Lung (tissue), 12 donors: ENCODE results near the gene KRTAP5-7. TPM values are rescaled to one million over a fixed set of nuclear protein-coding genes. Genes with fewer than 3 reads are reported as not detected.

ENCODE experiments used
- ATAC-seq: fragments of 200-7000 bp; cut with Tn5 transposase; one replicate; pipeline ENCODE4 v1.9.1; 2020; ENCODE audit warnings: moderate number of reproducible peaks; ENCODE audit not compliant: insufficient read depth, low FRiP score
- DNase-seq, 3 donors: peaks; one replicate each; pipeline ENCODE4 v3.0.0-alpha.2; 2013 to 2017
- H3K27ac ChIP-seq, 2 donors: one replicate each; pipeline ENCODE4 v1.5.1; 2013; ENCODE audit warnings: mild to moderate bottlenecking in 2 of 2, moderate library complexity in 2 of 2, control low read depth in 1 of 2, inconsistent platforms in 1 of 2, low read depth in 1 of 2, low read length in 1 of 2
- H3K27me3 ChIP-seq, 3 donors: one replicate each; pipeline ENCODE4 v1.5.1; 2013; ENCODE audit warnings: low read length in 2 of 3; ENCODE audit not compliant: control insufficient read depth in 3 of 3, insufficient read depth in 3 of 3
- H3K36me3 ChIP-seq, 4 donors: one replicate each; pipeline ENCODE4 v1.5.1; 2013; ENCODE audit warnings: low read length in 4 of 4, mild to moderate bottlenecking in 1 of 4, moderate library complexity in 1 of 4; ENCODE audit not compliant: control insufficient read depth in 4 of 4, insufficient read depth in 4 of 4
- H3K4me1 ChIP-seq, 5 donors: one replicate each; pipeline ENCODE4 v1.5.1; 2013; ENCODE audit warnings: low read length in 5 of 5, mild to moderate bottlenecking in 2 of 5, moderate library complexity in 1 of 5; ENCODE audit not compliant: control insufficient read depth in 5 of 5, insufficient read depth in 5 of 5
- H3K4me3 ChIP-seq: one replicate; pipeline ENCODE4 v1.5.1; 2013; ENCODE audit warnings: mild to moderate bottlenecking, control low read depth, moderate library complexity
- H3K9ac ChIP-seq, 2 donors: one replicate each; pipeline ENCODE4 v1.5.1; 2013; ENCODE audit warnings: low read length in 2 of 2, control low read depth in 1 of 2; ENCODE audit not compliant: insufficient read depth in 1 of 2
- H3K9me3 ChIP-seq, 4 donors: one replicate each; pipeline ENCODE4 v1.5.1; 2013; ENCODE audit warnings: low read length in 3 of 4, mild to moderate bottlenecking in 1 of 4, moderate library complexity in 1 of 4; ENCODE audit not compliant: control insufficient read depth in 4 of 4, insufficient read depth in 3 of 4
- WGBS, 2 donors: extraction: QIAGEN DNeasy Blood & Tissue Kit; methylation state at CpG; one replicate each; pipeline ENCODE4 v1.1.7; 2013; 5-methylcytosine and 5-hydroxymethylcytosine counted together
- polyA plus RNA-seq, 2 donors: library from polyadenylated mRNA; stranded (reverse); fragments of 200-250 nt; gene quantifications; one replicate each; pipeline ENCODE4 v1.2.1, GENCODE V29; 2013
- total RNA-seq, 2 donors: library from RNA; depleted of rRNA in 1 of 2; stranded (reverse); fragments of >200 nt in 1 of 2; gene quantifications; one replicate each; pipeline ENCODE4 v1.2.1, GENCODE V29; 2014 to 2021
- TF ChIP-seq, protein P1 (sequence below): IDR thresholded peaks from 2 replicates; pipeline ENCODE4 v1.5.1; 2012; ENCODE audit warnings: mild to moderate bottlenecking; ENCODE audit errors: control extremely low read depth, extremely low read depth
- donor health status: control.
- donor health status: control.
- donor health status: Bipolar disorder and iron deficiency.
- donor health status: healthy.
- donor health status: DM: yes; HTN: yes; CAD: no.

The KRTAP5-7 gene
- total and polyA plus RNA-seq, 4 donors = 0.12 to 0.28 TPM; not detected in 2

DNA sequence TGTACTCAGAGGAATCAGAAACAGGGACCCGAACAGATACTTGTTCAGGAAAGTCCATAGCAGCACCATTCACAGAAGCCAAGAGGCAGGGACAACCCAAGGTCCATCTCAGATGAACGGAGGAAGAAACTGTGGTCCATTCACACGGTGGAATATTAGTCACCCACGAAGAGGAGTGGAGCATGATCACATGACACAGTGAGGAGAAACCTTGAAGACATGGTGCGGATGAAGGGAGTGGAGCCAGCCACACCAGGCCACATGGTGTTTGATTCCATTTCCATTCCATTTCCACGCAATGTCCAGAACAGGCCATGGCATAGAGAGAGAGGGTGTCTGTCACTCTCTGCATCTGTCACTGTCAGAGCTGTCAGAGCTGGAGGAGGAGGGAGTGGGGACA lies 43.4 kb upstream of the KRTAP5-7 start:
- DNase-seq (no peak), ATAC-seq (no peak)
- WGBS, 2 donors = 97% methylated on average over 6 of the region's 6 CpGs
- Histone ChIP-seq H3K4me3 (no peak overlapping the region), H3K9ac (no peak overlapping the region), H3K4me1 (peaks cover 0 to 11% (median 5%) of the 10 kb centered on the region in 5 donors), H3K27ac (no peak overlapping the region), H3K27me3 (no peaks in the 10 kb centered on the region), H3K9me3 (peaks cover 0 to 1% (median 0%) of the 10 kb centered on the region in 4 donors), H3K36me3 (peaks cover 4 to 63% (median 32%) of the 10 kb centered on the region in 4 donors)
- TF ChIP-seq, protein P1, sequence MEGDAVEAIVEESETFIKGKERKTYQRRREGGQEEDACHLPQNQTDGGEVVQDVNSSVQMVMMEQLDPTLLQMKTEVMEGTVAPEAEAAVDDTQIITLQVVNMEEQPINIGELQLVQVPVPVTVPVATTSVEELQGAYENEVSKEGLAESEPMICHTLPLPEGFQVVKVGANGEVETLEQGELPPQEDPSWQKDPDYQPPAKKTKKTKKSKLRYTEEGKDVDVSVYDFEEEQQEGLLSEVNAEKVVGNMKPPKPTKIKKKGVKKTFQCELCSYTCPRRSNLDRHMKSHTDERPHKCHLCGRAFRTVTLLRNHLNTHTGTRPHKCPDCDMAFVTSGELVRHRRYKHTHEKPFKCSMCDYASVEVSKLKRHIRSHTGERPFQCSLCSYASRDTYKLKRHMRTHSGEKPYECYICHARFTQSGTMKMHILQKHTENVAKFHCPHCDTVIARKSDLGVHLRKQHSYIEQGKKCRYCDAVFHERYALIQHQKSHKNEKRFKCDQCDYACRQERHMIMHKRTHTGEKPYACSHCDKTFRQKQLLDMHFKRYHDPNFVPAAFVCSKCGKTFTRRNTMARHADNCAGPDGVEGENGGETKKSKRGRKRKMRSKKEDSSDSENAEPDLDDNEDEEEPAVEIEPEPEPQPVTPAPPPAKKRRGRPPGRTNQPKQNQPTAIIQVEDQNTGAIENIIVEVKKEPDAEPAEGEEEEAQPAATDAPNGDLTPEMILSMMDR = no peak

DNA sequence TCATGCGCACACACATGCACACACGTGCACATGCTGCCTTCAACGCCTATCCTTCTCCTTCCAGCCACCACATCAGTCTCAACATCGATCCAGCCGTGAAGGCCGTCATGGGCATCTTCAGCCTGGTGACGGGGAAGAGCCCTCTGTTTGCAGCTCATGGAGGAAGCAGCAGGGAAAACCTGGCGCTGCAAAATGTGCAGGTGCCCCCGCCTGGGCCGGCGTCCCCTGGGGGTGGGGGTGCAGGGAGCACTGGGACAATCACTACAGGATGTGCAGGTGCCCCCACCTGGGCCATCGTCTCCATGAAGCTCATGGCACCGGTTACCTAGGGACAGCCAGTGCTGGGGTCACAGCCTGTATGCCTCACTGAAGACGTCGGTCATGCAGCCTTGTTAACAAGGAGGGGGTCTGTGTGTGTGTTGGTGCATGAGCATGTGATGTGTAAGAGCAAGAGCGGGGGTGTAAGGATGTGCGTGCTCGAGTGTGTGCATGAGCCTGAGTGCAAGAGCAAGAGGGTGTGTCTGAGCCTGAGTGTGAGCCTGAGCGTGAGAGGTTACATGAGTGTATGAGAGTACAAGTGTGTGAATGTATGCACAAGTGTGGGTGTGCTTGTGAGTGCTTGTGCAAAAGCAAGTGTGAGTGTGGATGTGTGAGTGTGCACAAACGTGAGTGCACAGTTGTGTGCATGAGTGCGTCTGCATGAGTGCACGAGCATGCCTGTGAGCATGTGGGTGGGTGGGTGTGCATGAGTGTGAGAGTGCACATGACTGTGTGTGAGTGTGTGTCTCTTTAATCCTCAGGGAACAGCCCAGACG lies 42.6 kb upstream of the KRTAP5-7 start:
- H3K4me3 ChIP-seq = no peak overlapping the region
- no peaks in the 10 kb centered on the region for H3K27me3 ChIP-seq
- no peak overlapping the region for H3K27ac ChIP-seq
- no peak for ATAC-seq
- peaks cover 0 to 1% (median 0%) of the 10 kb centered on the region in 4 donors for H3K9me3 ChIP-seq
- peaks cover 0 to 19% (median 10%) of the 10 kb centered on the region in 5 donors for H3K4me1 ChIP-seq
- WGBS, 2 donors = 95 to 96% methylated on average over 23 of the region's 23 CpGs
- H3K9ac ChIP-seq = no peak overlapping the region
- peaks cover 3 to 63% (median 31%) of the 10 kb centered on the region in 4 donors for H3K36me3 ChIP-seq
- TF ChIP-seq, protein P1 = no peak
- no peak for DNase-seq

DNA sequence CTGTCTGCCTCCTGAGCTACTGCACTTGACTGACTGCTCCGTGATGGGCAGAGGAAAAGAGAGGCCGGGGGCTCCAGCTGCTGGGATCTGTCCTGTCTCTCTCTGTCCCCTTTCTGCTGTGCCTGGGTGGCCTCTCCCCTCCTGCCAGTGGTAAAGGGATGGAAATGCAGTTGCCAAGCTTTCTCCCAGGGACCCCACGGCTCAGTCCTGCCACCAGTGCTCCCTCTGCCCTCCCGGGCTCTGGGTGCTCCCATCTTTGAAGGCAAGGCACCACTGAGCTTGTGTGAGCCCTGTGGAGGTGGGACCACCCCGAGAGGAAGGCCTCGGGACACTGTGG lies 42.0 kb upstream of the KRTAP5-7 start:
- WGBS, 2 donors = 95 to 97% methylated on average over 6 of the region's 6 CpGs
- Histone ChIP-seq H3K27me3 (no peaks in the 10 kb centered on the region), H3K4me1 (peaks cover 0 to 23% (median 10%) of the 10 kb centered on the region in 5 donors), H3K4me3 (no peak overlapping the region), H3K9me3 (peaks cover 0 to 1% (median 0%) of the 10 kb centered on the region in 4 donors), H3K36me3 (peaks cover 0 to 60% (median 29%) of the 10 kb centered on the region in 4 donors), H3K27ac (no peak overlapping the region), H3K9ac (no peak overlapping the region)
- ATAC-seq = no peak
- DNase-seq = no peak
- TF ChIP-seq, protein P1 = no peak
